Measurements from ENCODE around the gene APCS. TPM values are rescaled to one million over a fixed set of nuclear protein-coding genes. Genes with fewer than 3 reads are reported as not detected.
A peak's percentile ranks its signal among the peaks of the same experiment; 100 is the strongest.

Gene APCS, protein sequence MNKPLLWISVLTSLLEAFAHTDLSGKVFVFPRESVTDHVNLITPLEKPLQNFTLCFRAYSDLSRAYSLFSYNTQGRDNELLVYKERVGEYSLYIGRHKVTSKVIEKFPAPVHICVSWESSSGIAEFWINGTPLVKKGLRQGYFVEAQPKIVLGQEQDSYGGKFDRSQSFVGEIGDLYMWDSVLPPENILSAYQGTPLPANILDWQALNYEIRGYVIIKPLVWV
- total RNA-seq (not detected), polyA plus RNA-seq (not detected)
- long read RNA-seq, donor 1: 0 reads
- long read RNA-seq, donor 2: 0 reads
- long read RNA-seq, donor 3: 0 reads
- long read RNA-seq, donor 4: 0 reads
- long read RNA-seq, donor 5: 0 reads
- long read RNA-seq, donor 6: 0 reads
- long read RNA-seq, donor 7: 0 reads
- long read RNA-seq, donor 8: 0 reads
- long read RNA-seq, donor 9: 0 reads
- long read RNA-seq, donor 10: 0 reads

DNA sequence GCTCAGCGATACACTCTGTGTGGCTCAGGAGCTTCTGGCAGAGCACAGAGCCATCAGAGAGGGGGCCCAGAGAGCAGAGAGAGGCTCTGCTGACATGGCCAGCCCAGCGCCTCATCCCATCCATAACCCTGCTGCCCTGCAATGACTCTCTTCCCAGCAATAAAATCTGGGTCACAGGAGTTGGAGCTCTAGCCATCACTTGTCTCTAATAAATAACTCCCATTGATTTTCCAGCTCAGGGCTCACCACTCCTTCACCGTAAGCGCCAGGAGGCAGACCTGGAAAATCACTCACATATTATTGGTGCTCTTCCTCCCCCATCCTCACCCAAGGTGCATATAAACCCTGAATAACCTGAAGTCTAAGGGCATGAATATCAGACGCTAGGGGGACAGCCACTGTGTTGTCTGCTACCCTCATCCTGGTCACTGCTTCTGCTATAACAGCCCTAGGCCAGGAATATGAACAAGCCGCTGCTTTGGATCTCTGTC is at the start of gene APCS:
APCS (plus strand) TSS at position 366 of the 491 bp plus-strand sequence; CDS start at position 462, 96 bp downstream.
- no peaks in the 10 kb centered on the region for H3K36me3 ChIP-seq
- H3K27me3 ChIP-seq: no peaks in the 10 kb centered on the region
- WGBS, 5 donors: 76 to 89% (median 80%) methylated on average over 6 of the region's 6 CpGs
- H3K4me1 ChIP-seq: no peaks in the 10 kb centered on the region
- intact Hi-C loops (cut with DNase I; ENCODE audit: low total_unique reads): no loop called here
- H3K4me3 ChIP-seq: no peak within 1 kb of the TSS
- no peaks in the 10 kb centered on the region for H3K9me3 ChIP-seq
- H3K27ac ChIP-seq: no peak within 1 kb of the TSS
- DNase-seq: peak in 1 of 2 donors; percentile 3
- TF ChIP-seq EP300 (IDR thresholded peaks at IDR 0.05) (no peak), POLR2A (IDR thresholded peaks at IDR 0.05) (no peak), POLR2AphosphoS5 (IDR thresholded peaks at IDR 0.05) (no peak)
- TF ChIP-seq, protein P1, sequence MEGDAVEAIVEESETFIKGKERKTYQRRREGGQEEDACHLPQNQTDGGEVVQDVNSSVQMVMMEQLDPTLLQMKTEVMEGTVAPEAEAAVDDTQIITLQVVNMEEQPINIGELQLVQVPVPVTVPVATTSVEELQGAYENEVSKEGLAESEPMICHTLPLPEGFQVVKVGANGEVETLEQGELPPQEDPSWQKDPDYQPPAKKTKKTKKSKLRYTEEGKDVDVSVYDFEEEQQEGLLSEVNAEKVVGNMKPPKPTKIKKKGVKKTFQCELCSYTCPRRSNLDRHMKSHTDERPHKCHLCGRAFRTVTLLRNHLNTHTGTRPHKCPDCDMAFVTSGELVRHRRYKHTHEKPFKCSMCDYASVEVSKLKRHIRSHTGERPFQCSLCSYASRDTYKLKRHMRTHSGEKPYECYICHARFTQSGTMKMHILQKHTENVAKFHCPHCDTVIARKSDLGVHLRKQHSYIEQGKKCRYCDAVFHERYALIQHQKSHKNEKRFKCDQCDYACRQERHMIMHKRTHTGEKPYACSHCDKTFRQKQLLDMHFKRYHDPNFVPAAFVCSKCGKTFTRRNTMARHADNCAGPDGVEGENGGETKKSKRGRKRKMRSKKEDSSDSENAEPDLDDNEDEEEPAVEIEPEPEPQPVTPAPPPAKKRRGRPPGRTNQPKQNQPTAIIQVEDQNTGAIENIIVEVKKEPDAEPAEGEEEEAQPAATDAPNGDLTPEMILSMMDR (IDR thresholded peaks at IDR 0.05): no peak

DNA sequence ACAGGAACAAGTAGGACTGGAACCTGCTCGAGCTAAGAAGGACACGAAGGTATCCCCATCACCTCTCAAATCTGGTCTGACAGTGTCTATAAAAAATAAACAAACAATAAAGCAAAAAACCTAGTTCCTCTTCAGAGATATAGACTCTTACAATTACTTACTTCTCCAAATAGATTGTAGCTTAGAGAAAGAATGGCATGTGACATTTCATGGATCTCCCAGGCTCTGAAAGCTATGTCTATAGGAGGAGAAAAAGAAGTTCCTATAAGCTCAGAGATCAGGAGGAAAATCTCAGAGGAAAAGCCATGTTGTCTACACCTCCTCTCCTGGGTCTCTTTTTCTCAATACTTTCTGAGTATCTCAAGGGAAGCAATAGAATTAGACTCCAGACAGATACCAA is 39.5 kb upstream of the APCS start:
- Histone ChIP-seq H3K36me3 (no peaks in the 10 kb centered on the region), H3K9me3 (no peaks in the 10 kb centered on the region), H3K27ac (no peak overlapping the region), H3K4me1 (no peaks in the 10 kb centered on the region), H3K4me3 (no peak overlapping the region), H3K27me3 (no peaks in the 10 kb centered on the region)
- DNase-seq: no peak
- TF ChIP-seq POLR2A (IDR thresholded peaks at IDR 0.05): no peak
- TF ChIP-seq, protein P1 (IDR thresholded peaks at IDR 0.05): no peak
- no peak for TF ChIP-seq POLR2AphosphoS5 (IDR thresholded peaks at IDR 0.05)
- TF ChIP-seq EP300 (IDR thresholded peaks at IDR 0.05): no peak
- WGBS, 5 donors: 58 to 75% (median 69%) methylated on average over 2 of the region's 2 CpGs
- intact Hi-C loops (cut with DNase I; ENCODE audit: low total_unique reads): no loop called here

DNA sequence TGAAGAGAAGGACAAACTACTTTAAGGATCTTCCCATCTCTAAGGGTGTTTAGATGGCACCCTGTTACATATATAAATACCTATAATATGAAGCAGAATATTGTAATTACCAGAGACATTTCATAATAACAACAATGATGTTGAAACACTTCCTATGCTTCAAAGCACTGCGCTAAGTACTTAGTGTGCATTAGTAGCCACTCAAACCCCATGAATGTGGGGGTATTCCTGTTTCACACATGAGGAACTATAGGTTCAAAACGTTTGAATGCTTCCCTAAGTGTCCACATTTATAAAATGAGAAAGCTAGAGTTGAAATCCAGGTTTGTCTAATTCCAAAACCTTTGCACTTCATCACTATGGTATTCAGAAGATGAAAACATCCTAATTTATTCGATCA is 33.4 kb upstream of the APCS start:
- intact Hi-C loops (cut with DNase I; ENCODE audit: low total_unique reads): no loop called here
- no peak for DNase-seq
- Histone ChIP-seq H3K4me1 (no peaks in the 10 kb centered on the region), H3K4me3 (no peak overlapping the region), H3K9me3 (no peaks in the 10 kb centered on the region), H3K36me3 (no peaks in the 10 kb centered on the region), H3K27me3 (no peaks in the 10 kb centered on the region), H3K27ac (no peak overlapping the region)
- WGBS, 5 donors: 40 to 55% (median 48%) methylated on average over 3 of the region's 3 CpGs
- no peak for TF ChIP-seq POLR2A (IDR thresholded peaks at IDR 0.05)
- TF ChIP-seq EP300 (IDR thresholded peaks at IDR 0.05): no peak
- TF ChIP-seq, protein P1 (IDR thresholded peaks at IDR 0.05): no peak
- no peak for TF ChIP-seq POLR2AphosphoS5 (IDR thresholded peaks at IDR 0.05)

DNA sequence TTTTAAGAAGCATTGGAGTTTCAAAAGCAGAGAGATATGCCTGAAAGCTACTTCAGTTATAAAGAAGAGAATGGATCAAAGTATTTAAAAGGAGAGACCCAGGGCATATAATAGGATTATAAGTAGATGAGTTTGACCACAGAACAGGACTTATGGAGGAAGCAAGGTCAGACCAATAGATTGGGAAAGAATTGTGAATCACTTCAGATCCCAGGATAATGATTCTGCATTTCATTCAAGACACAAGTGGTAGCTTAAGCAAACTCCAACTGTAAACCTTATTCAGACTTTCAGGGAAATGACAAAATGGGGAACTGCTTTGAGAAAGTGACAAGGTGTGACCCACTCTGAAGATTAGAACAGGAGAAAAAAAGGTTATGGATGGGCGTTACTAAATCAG is 32.9 kb upstream of the APCS start:
- H3K4me3 ChIP-seq: no peak overlapping the region
- WGBS, 5 donors: 47 to 64% (median 54%) methylated on average over 1 of the region's 1 CpG
- H3K4me1 ChIP-seq: no peaks in the 10 kb centered on the region
- no peaks in the 10 kb centered on the region for H3K36me3 ChIP-seq
- no peak for TF ChIP-seq POLR2AphosphoS5 (IDR thresholded peaks at IDR 0.05)
- TF ChIP-seq POLR2A (IDR thresholded peaks at IDR 0.05): no peak
- TF ChIP-seq EP300 (IDR thresholded peaks at IDR 0.05): no peak
- TF ChIP-seq, protein P1 (IDR thresholded peaks at IDR 0.05): no peak
- DNase-seq: no peak
- H3K9me3 ChIP-seq: no peaks in the 10 kb centered on the region
- H3K27me3 ChIP-seq: no peaks in the 10 kb centered on the region
- intact Hi-C loops (cut with DNase I; ENCODE audit: low total_unique reads): no loop called here
- H3K27ac ChIP-seq: no peak overlapping the region

All from stomach (tissue), 19 donors.